Measurements from ENCODE around the gene HSBP1. TPM values are rescaled to one million over a fixed set of nuclear protein-coding genes. Genes with fewer than 3 reads are reported as not detected.

The HSBP1 gene
- total RNA-seq, 1 experiment from 2014 or later = 163 TPM

DNA sequence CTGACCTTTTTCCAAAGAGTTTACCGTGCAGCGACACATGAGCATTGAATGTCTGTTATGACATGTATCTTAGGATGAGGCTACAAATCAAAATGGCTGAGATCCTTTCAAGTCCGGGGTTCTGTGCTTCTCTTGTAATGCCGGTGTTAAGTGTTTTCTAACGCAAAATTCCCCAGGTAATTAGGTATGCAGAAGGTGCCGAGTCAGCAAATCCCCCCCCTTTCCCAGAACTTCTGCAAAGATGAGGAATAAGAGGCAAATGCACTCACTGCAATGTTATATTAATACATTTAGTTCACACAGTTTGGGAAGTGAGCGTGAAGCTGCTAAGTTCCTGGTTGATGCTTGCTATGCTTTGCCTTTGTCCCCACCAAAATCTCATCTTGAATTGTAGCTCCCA, 54.9 kb downstream of the HSBP1 start:
- H3K9me3 ChIP-seq (ENCODE audit: low read depth, low read length, poor library complexity, severe bottlenecking) = no peaks in the 10 kb centered on the region
- H3K36me3 ChIP-seq (ENCODE audit: insufficient read depth, low read length, poor library complexity, severe bottlenecking) = no peaks in the 10 kb centered on the region
- peaks cover 21% of the 10 kb centered on the region for H3K27me3 ChIP-seq (replicated peaks; ENCODE audit: insufficient read depth, low read depth, low read length, poor library complexity)
- H3K27ac ChIP-seq (ENCODE audit: low read depth, low read length, poor library complexity, severe bottlenecking) = no peak overlapping the region
- DNase-seq (ENCODE audit: low spot score) = no peak
- no peaks in the 10 kb centered on the region for H3K4me1 ChIP-seq (ENCODE audit: insufficient read depth, low read length, poor library complexity, severe bottlenecking)
- TF ChIP-seq, protein P1, sequence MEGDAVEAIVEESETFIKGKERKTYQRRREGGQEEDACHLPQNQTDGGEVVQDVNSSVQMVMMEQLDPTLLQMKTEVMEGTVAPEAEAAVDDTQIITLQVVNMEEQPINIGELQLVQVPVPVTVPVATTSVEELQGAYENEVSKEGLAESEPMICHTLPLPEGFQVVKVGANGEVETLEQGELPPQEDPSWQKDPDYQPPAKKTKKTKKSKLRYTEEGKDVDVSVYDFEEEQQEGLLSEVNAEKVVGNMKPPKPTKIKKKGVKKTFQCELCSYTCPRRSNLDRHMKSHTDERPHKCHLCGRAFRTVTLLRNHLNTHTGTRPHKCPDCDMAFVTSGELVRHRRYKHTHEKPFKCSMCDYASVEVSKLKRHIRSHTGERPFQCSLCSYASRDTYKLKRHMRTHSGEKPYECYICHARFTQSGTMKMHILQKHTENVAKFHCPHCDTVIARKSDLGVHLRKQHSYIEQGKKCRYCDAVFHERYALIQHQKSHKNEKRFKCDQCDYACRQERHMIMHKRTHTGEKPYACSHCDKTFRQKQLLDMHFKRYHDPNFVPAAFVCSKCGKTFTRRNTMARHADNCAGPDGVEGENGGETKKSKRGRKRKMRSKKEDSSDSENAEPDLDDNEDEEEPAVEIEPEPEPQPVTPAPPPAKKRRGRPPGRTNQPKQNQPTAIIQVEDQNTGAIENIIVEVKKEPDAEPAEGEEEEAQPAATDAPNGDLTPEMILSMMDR (conservative IDR thresholded peaks at IDR 0.05; ENCODE audit: low read depth, low read length) = no peak
- no peak for TF ChIP-seq EZH2 (IDR thresholded peaks at IDR 0.05; ENCODE audit: borderline replicate concordance, low read depth, low read length, poor library complexity, severe bottlenecking)
- no peak overlapping the region for H3K4me3 ChIP-seq (ENCODE audit: low read depth, low read length, poor library complexity, severe bottlenecking)
- intact Hi-C loops (cut with micrococcal nuclease; ENCODE audit: unreplicated experiment) = no loop called here
- CTCF ChIA-PET = no interaction called here
- no TSS peak for BruUV-seq (replicated peaks)
- POLR2A ChIA-PET (ENCODE audit: low non-redundant PET) = interaction anchor here (0.7 kb wide), 1 partner anchor 63 kb away, joined by 5 read pairs; no protein-coding TSS in a partner anchor

DNA sequence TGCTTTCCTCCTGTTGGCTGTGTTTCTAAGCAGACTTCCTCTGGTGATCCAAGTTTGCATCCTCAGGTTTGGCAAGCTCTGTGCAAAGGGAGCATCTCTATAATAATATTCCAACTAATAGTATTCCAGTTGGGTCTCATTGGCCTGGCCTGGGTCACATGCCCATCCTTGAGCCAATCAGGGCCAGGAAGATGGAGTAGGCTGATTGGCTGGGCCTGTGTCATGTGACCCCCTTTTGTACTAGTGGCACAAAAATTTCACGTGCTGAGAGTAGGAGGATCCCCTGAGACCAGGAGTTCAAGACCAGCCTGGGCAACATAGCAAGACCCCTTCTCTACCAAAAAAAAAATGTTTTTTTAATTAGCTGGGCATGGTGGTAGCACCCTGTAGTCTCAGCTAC, 55.9 kb downstream of the HSBP1 start:
- no peak overlapping the region for H3K27ac ChIP-seq (ENCODE audit: low read depth, low read length, poor library complexity, severe bottlenecking)
- intact Hi-C loops (cut with micrococcal nuclease; ENCODE audit: unreplicated experiment) = no loop called here
- no peaks in the 10 kb centered on the region for H3K4me1 ChIP-seq (ENCODE audit: insufficient read depth, low read length, poor library complexity, severe bottlenecking)
- H3K4me3 ChIP-seq (ENCODE audit: low read depth, low read length, poor library complexity, severe bottlenecking) = no peak overlapping the region
- ChIA-PET POLR2A (ENCODE audit: low non-redundant PET) (no interaction called here), CTCF (no interaction called here)
- no peak for DNase-seq (ENCODE audit: low spot score)
- peaks cover 15% of the 10 kb centered on the region for H3K27me3 ChIP-seq (replicated peaks; ENCODE audit: insufficient read depth, low read depth, low read length, poor library complexity)
- no peaks in the 10 kb centered on the region for H3K36me3 ChIP-seq (ENCODE audit: insufficient read depth, low read length, poor library complexity, severe bottlenecking)
- H3K9me3 ChIP-seq (ENCODE audit: low read depth, low read length, poor library complexity, severe bottlenecking) = no peaks in the 10 kb centered on the region
- BruUV-seq (replicated peaks) = no TSS peak
- TF ChIP-seq, protein P1 (conservative IDR thresholded peaks at IDR 0.05; ENCODE audit: low read depth, low read length) = no peak
- no peak for TF ChIP-seq EZH2 (IDR thresholded peaks at IDR 0.05; ENCODE audit: borderline replicate concordance, low read depth, low read length, poor library complexity, severe bottlenecking)

Other genes starting within 250 kb of the HSBP1 start
- 2.0 and 2.5 TPM in 2 replicates for gene MLYCD, start 91.1 kb downstream of the HSBP1 start, total RNA-seq (2021)
- gene OSGIN1, start 145.3 kb downstream of the HSBP1 start, total RNA-seq (2021) = 1.2 and 2.4 TPM in 2 replicates
- gene NECAB2, start 160.3 kb downstream of the HSBP1 start, total RNA-seq (2021) = 0.76 and 0.80 TPM in 2 replicates
- not detected in 2 replicates for gene SLC38A8, start 234.8 kb downstream of the HSBP1 start, total RNA-seq (2021)